ENCODE data around the gene PTPMT1. TPM values are rescaled to one million over a fixed set of nuclear protein-coding genes. Genes with fewer than 3 reads are reported as not detected.

The PTPMT1 gene
- polyA plus RNA-seq, 3 donors = 39.2 to 87.8 (median 83.3) TPM

GRCh38 chr11:47533690-47534151 is 31.7 kb upstream of the PTPMT1 start:
- intact Hi-C loops (cut with micrococcal nuclease) = no loop called here
- Mint-ChIP-seq H3K4me3 (no peak overlapping the region), H3K27ac (peak overlapping the region; percentile 66 to 89 (median 82)), H3K9me3 (no peaks in the 10 kb centered on the region), H3K27me3 (ENCODE audit: low read depth in 3 of 3) (peaks cover 0 to 1% (median 0%) of the 10 kb centered on the region in 3 donors), H3K4me1 (peaks cover 31% of the 10 kb centered on the region), H3K36me3 (peaks cover 6 to 34% of the 10 kb centered on the region in 2 donors)
- Histone ChIP-seq H3K4me3 (replicated peaks in 1 of 3; ENCODE audit: low read depth in 2 of 3, low read length in 3 of 3) (no peak overlapping the region), H3K9me3 (replicated peaks in 1 of 2; ENCODE audit: control insufficient read depth in 1 of 2, insufficient read depth in 1 of 2, low read length in 2 of 2) (no peaks in the 10 kb centered on the region), H3K27me3 (ENCODE audit: control insufficient read depth in 2 of 2, insufficient read depth in 2 of 2, low read length in 2 of 2) (no peaks in the 10 kb centered on the region), H4K20me1 (ENCODE audit: insufficient read depth, low read length) (peaks cover 100% of the 10 kb centered on the region), H3K4me1 (ENCODE audit: control insufficient read depth in 1 of 2, insufficient read depth in 2 of 2, low read length in 2 of 2) (peaks cover 13 to 29% of the 10 kb centered on the region in 2 donors), H3K36me3 (replicated peaks in 1 of 2; ENCODE audit: control insufficient read depth in 1 of 2, insufficient read depth in 2 of 2, low read length in 2 of 2) (peaks cover 16% of the 10 kb centered on the region in 2 donors), H3K4me2 (replicated peaks; ENCODE audit: extremely low read depth, low read length, poor library complexity, severe bottlenecking) (no peak overlapping the region), H3K9ac (ENCODE audit: insufficient read depth, low read length, poor library complexity, severe bottlenecking) (no peak overlapping the region), H2AFZ (ENCODE audit: insufficient read depth, low read depth, low read length, poor library complexity, severe bottlenecking) (no peak overlapping the region), H3K79me2 (ENCODE audit: insufficient read depth, low read length) (peaks cover 100% of the 10 kb centered on the region), H3K27ac (ENCODE audit: low read depth in 1 of 2, low read length in 2 of 2) (peak overlapping the region; percentile 57 to 61)
- no peak for TF ChIP-seq CTCF (IDR thresholded peaks at IDR 0.05)
- DNase-seq = peak in 1 of 3 donors; percentile 37
- no CpG with 5 or more reads among the region's 2 CpGs for WGBS (ENCODE audit: insufficient coverage)

- Mint-ChIP-seq H3K4me1 (peaks cover 36% of the 10 kb centered on the region), H3K27me3 (ENCODE audit: low read depth in 3 of 3) (peaks cover 0 to 1% (median 0%) of the 10 kb centered on the region in 3 donors), H3K4me3 (no peak overlapping the region), H3K27ac (peak overlapping the region in 6 of 7 donors; percentile 66 to 86 (median 80)), H3K36me3 (peaks cover 6 to 27% of the 10 kb centered on the region in 2 donors), H3K9me3 (no peaks in the 10 kb centered on the region)
- H3K4me2 ChIP-seq (replicated peaks; ENCODE audit: extremely low read depth, low read length, poor library complexity, severe bottlenecking) = no peak overlapping the region
- no peak for TF ChIP-seq CTCF (IDR thresholded peaks at IDR 0.05)
- peaks cover 100% of the 10 kb centered on the region for H4K20me1 ChIP-seq (ENCODE audit: insufficient read depth, low read length)
- DNase-seq = no peak
- H2AFZ ChIP-seq (ENCODE audit: insufficient read depth, low read depth, low read length, poor library complexity, severe bottlenecking) = no peak overlapping the region
- peaks cover 6 to 15% of the 10 kb centered on the region in 2 donors for H3K36me3 ChIP-seq (replicated peaks in 1 of 2; ENCODE audit: control insufficient read depth in 1 of 2, insufficient read depth in 2 of 2, low read length in 2 of 2)
- no CpG with 5 or more reads among the region's 4 CpGs for WGBS (ENCODE audit: insufficient coverage)
- peaks cover 13 to 32% of the 10 kb centered on the region in 2 donors for H3K4me1 ChIP-seq (ENCODE audit: control insufficient read depth in 1 of 2, insufficient read depth in 2 of 2, low read length in 2 of 2)
- H3K9me3 ChIP-seq (replicated peaks in 1 of 2; ENCODE audit: control insufficient read depth in 1 of 2, insufficient read depth in 1 of 2, low read length in 2 of 2) = no peaks in the 10 kb centered on the region
- no peaks in the 10 kb centered on the region for H3K27me3 ChIP-seq (ENCODE audit: control insufficient read depth in 2 of 2, insufficient read depth in 2 of 2, low read length in 2 of 2)
- no peak overlapping the region for H3K9ac ChIP-seq (ENCODE audit: insufficient read depth, low read length, poor library complexity, severe bottlenecking)
- intact Hi-C loops (cut with micrococcal nuclease) = no loop called here
- H3K27ac ChIP-seq (ENCODE audit: low read depth in 1 of 2, low read length in 2 of 2) = peak overlapping the region; percentile 57 to 61
- peaks cover 100% of the 10 kb centered on the region for H3K79me2 ChIP-seq (ENCODE audit: insufficient read depth, low read length)
- H3K4me3 ChIP-seq (replicated peaks in 1 of 3; ENCODE audit: low read depth in 2 of 3, low read length in 3 of 3) = no peak overlapping the region
Observed at GRCh38 chr11:47534704-47535251, 30.6 kb upstream of the PTPMT1 start.

All from CD14-positive monocyte (primary cell).